HG02884 (cell line): ENCODE measurements around the gene RCAN2.
A peak's percentile ranks its signal among the peaks of the same experiment; 100 is the strongest.
"Not testable (repeated sequence)": the region's sequence is repeated elsewhere in the genome, so short reads cannot be mapped to it uniquely, and the experiment has no call there.

Experiments used
- ATAC-seq: cut with Tn5 transposase; IDR thresholded peaks from one replicate; pipeline ENCODE4 v1.9.1; 2021; ENCODE audit warnings: mild to moderate bottlenecking, moderate library complexity; ENCODE audit not compliant: unreplicated experiment

Gene RCAN2

GRCh38 chr6:46347669-46348068 is 143.6 kb downstream of the RCAN2 start:
- ATAC-seq, result no peak

- ATAC-seq, result no peak
These were observed 151.0 kb downstream of the RCAN2 start for GRCh38 chr6:46340246-46340645.

GRCh38 chr6:46338131-46338530 is 153.1 kb downstream of the RCAN2 start:
- ATAC-seq, result peak; percentile 75

- no peak for ATAC-seq
These were observed 156.8 kb downstream of the RCAN2 start for GRCh38 chr6:46334442-46334841.

GRCh38 chr6:46333481-46333880 is 157.8 kb downstream of the RCAN2 start:
- ATAC-seq, result no peak

GRCh38 chr6:46332448-46332847 is 158.8 kb downstream of the RCAN2 start:
- not testable (repeated sequence) for ATAC-seq

GRCh38 chr6:46331461-46331860 is 159.8 kb downstream of the RCAN2 start:
- no peak for ATAC-seq

GRCh38 chr6:46329568-46329967 is 161.7 kb downstream of the RCAN2 start:
- no peak for ATAC-seq

- ATAC-seq, result no peak
These were observed 163.5 kb downstream of the RCAN2 start for GRCh38 chr6:46327779-46328178.

- ATAC-seq, result no peak
These were observed 165.4 kb downstream of the RCAN2 start for GRCh38 chr6:46325561-46326530.

GRCh38 chr6:46324706-46325105 is 166.5 kb downstream of the RCAN2 start:
- ATAC-seq, result no peak

GRCh38 chr6:46323966-46324622 is 167.2 kb downstream of the RCAN2 start:
- ATAC-seq, result no peak

- no peak for ATAC-seq
These were observed 167.8 kb downstream of the RCAN2 start for GRCh38 chr6:46323312-46323965.

- ATAC-seq, result no peak
These were observed 170.7 kb downstream of the RCAN2 start for GRCh38 chr6:46320505-46320904.

- no peak for ATAC-seq
These were observed 175.7 kb downstream of the RCAN2 start for GRCh38 chr6:46315589-46315988.

GRCh38 chr6:46312654-46313053 is 178.6 kb downstream of the RCAN2 start:
- ATAC-seq, result no peak

GRCh38 chr6:46310196-46310595 is 181.1 kb downstream of the RCAN2 start:
- no peak for ATAC-seq

- no peak for ATAC-seq
These were observed 184.8 kb downstream of the RCAN2 start for GRCh38 chr6:46306431-46306830.

GRCh38 chr6:46305833-46306232 is 185.4 kb downstream of the RCAN2 start:
- no peak for ATAC-seq

GRCh38 chr6:46305236-46305635 is 186.0 kb downstream of the RCAN2 start:
- ATAC-seq, result no peak

GRCh38 chr6:46302816-46303215 is 188.4 kb downstream of the RCAN2 start:
- ATAC-seq, result no peak

GRCh38 chr6:46302176-46302575 is 189.1 kb downstream of the RCAN2 start:
- ATAC-seq, result no peak
